ENCODE data around the gene C3orf70.
A peak's percentile ranks its signal among the peaks of the same experiment; 100 is the strongest.

DNA sequence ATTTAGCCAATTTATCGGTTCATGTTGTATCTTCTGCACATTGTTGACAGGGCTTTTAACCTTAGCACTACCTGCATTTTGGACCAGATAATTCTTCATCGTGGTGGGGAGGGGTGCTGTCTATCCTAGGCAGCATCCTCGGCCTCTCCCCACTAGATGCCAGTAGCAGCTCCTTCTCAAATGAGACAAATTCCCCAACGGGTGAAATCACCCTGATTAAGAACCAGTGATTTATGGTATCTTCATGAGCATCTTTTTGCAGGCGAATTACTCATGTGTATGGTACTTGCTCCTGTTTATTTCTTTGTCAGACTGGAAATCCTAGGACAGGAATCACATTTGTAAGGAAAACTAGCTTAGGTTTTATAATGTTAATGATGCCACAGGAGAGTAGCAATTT lies 68.0 kb downstream of the C3orf70 start:
- TF ChIP-seq GATA2 (IDR thresholded peaks at IDR 0.05; ENCODE audit: low read depth, low read length) (peak; percentile 65; the same call in 1 of the 2 replicates), GATA3 (IDR thresholded peaks at IDR 0.05; ENCODE audit: low read depth, low read length) (no peak)

Measured in SH-SY5Y (cell line).